Memory B cell (primary cell): ENCODE data around the gene PRR33.

Source experiments
- ATAC-seq: fragments of 150-1000 bp; cut with Tn5 transposase; 2 replicates; pipeline ENCODE4 v1.10.0; 2021; ENCODE audit warnings: low read depth, mild to moderate bottlenecking, moderate library complexity
- DNase-seq, 2 donors: peaks; one replicate each; pipeline ENCODE4 v3.0.0; 2022; ENCODE audit warnings: low spot score in 2 of 2
- H3K27ac Mint-ChIP-seq: one replicate; pipeline ENCODE4 v1.8.0; 2022; ENCODE audit warnings: mild to moderate bottlenecking, moderate library complexity, mixed read lengths
- H3K27me3 Mint-ChIP-seq: one replicate; pipeline ENCODE4 v1.8.0; 2022; ENCODE audit warnings: mixed read lengths
- H3K36me3 Mint-ChIP-seq: one replicate; pipeline ENCODE4 v1.8.0; 2022; ENCODE audit warnings: mild to moderate bottlenecking, mixed read lengths
- H3K4me1 Mint-ChIP-seq: one replicate; pipeline ENCODE4 v1.8.0; 2022; ENCODE audit warnings: mixed read lengths
- H3K4me3 Mint-ChIP-seq: one replicate; pipeline ENCODE4 v1.8.0; 2022; ENCODE audit warnings: mild to moderate bottlenecking, moderate library complexity, mixed read lengths
- H3K9me3 Mint-ChIP-seq: one replicate; pipeline ENCODE4 v1.8.0; 2022; ENCODE audit warnings: mixed read lengths

Gene PRR33

GRCh38 chr11:1913271-1914060 lies 21.8 kb upstream of the PRR33 start:
- ATAC-seq (no peak), DNase-seq (no peak)
- no peaks in the 10 kb centered on the region for H3K36me3 Mint-ChIP-seq
- peaks cover 18% of the 10 kb centered on the region for H3K27me3 Mint-ChIP-seq
- peaks cover 20% of the 10 kb centered on the region for H3K4me1 Mint-ChIP-seq
- no peak overlapping the region for H3K27ac Mint-ChIP-seq
- no peaks in the 10 kb centered on the region for H3K9me3 Mint-ChIP-seq
- no peak overlapping the region for H3K4me3 Mint-ChIP-seq

- H3K4me1 Mint-ChIP-seq, result peaks cover 20% of the 10 kb centered on the region
- peaks cover 21% of the 10 kb centered on the region for H3K27me3 Mint-ChIP-seq
- H3K27ac Mint-ChIP-seq, result no peak overlapping the region
- peak; percentile 42 for ATAC-seq
- no peaks in the 10 kb centered on the region for H3K36me3 Mint-ChIP-seq
- H3K9me3 Mint-ChIP-seq, result no peaks in the 10 kb centered on the region
- H3K4me3 Mint-ChIP-seq, result no peak overlapping the region
- DNase-seq, result no peak
Measured at GRCh38 chr11:1912289-1912878, 20.7 kb upstream of the PRR33 start.

GRCh38 chr11:1909524-1909923 lies 17.8 kb upstream of the PRR33 start:
- no peaks in the 10 kb centered on the region for H3K9me3 Mint-ChIP-seq
- no peak for ATAC-seq
- no peak for DNase-seq
- peaks cover 15% of the 10 kb centered on the region for H3K27me3 Mint-ChIP-seq
- H3K4me1 Mint-ChIP-seq, result peaks cover 5% of the 10 kb centered on the region
- H3K36me3 Mint-ChIP-seq, result no peaks in the 10 kb centered on the region
- no peak overlapping the region for H3K4me3 Mint-ChIP-seq
- H3K27ac Mint-ChIP-seq, result no peak overlapping the region

- Mint-ChIP-seq H3K4me3 (no peak overlapping the region), H3K36me3 (no peaks in the 10 kb centered on the region), H3K27ac (no peak overlapping the region), H3K4me1 (peaks cover 3% of the 10 kb centered on the region), H3K27me3 (peaks cover 9% of the 10 kb centered on the region), H3K9me3 (no peaks in the 10 kb centered on the region)
- no peak for ATAC-seq
- DNase-seq, result no peak
Measured at GRCh38 chr11:1908618-1909017, 16.9 kb upstream of the PRR33 start.

GRCh38 chr11:1906611-1907423 lies 15.1 kb upstream of the PRR33 start:
- no peaks in the 10 kb centered on the region for H3K36me3 Mint-ChIP-seq
- ATAC-seq (no peak), DNase-seq (no peak)
- no peaks in the 10 kb centered on the region for H3K4me1 Mint-ChIP-seq
- H3K27ac Mint-ChIP-seq, result no peak overlapping the region
- peaks cover 6% of the 10 kb centered on the region for H3K27me3 Mint-ChIP-seq
- H3K4me3 Mint-ChIP-seq, result no peak overlapping the region
- no peaks in the 10 kb centered on the region for H3K9me3 Mint-ChIP-seq

- no peak for DNase-seq
- H3K4me3 Mint-ChIP-seq, result no peak overlapping the region
- H3K27me3 Mint-ChIP-seq, result peaks cover 6% of the 10 kb centered on the region
- no peak overlapping the region for H3K27ac Mint-ChIP-seq
- no peak for ATAC-seq
- no peaks in the 10 kb centered on the region for H3K4me1 Mint-ChIP-seq
- H3K36me3 Mint-ChIP-seq, result no peaks in the 10 kb centered on the region
- no peaks in the 10 kb centered on the region for H3K9me3 Mint-ChIP-seq
Measured at GRCh38 chr11:1906181-1906580, 14.5 kb upstream of the PRR33 start.

GRCh38 chr11:1899686-1900085 lies 8.0 kb upstream of the PRR33 start:
- peaks cover 2% of the 10 kb centered on the region for H3K27me3 Mint-ChIP-seq
- H3K9me3 Mint-ChIP-seq, result no peaks in the 10 kb centered on the region
- H3K4me1 Mint-ChIP-seq, result peaks cover 8% of the 10 kb centered on the region
- no peak overlapping the region for H3K27ac Mint-ChIP-seq
- no peak for DNase-seq
- H3K4me3 Mint-ChIP-seq, result no peak overlapping the region
- H3K36me3 Mint-ChIP-seq, result no peaks in the 10 kb centered on the region
- ATAC-seq, result no peak

- ATAC-seq (no peak), DNase-seq (no peak)
- peaks cover 2% of the 10 kb centered on the region for H3K27me3 Mint-ChIP-seq
- H3K27ac Mint-ChIP-seq, result no peak overlapping the region
- no peaks in the 10 kb centered on the region for H3K9me3 Mint-ChIP-seq
- no peak overlapping the region for H3K4me3 Mint-ChIP-seq
- H3K36me3 Mint-ChIP-seq, result no peaks in the 10 kb centered on the region
- peaks cover 8% of the 10 kb centered on the region for H3K4me1 Mint-ChIP-seq
Measured at GRCh38 chr11:1899090-1899489, 7.4 kb upstream of the PRR33 start.

GRCh38 chr11:1896923-1897322 lies 5.2 kb upstream of the PRR33 start:
- Mint-ChIP-seq H3K9me3 (peaks cover 7% of the 10 kb centered on the region), H3K4me1 (peaks cover 23% of the 10 kb centered on the region), H3K27me3 (peaks cover 2% of the 10 kb centered on the region), H3K36me3 (peaks cover 3% of the 10 kb centered on the region), H3K27ac (no peak overlapping the region), H3K4me3 (peak overlapping the region; percentile 86)
- DNase-seq (no peak), ATAC-seq (peak; percentile 83)

- Mint-ChIP-seq H3K9me3 (peaks cover 7% of the 10 kb centered on the region), H3K4me3 (peak overlapping the region; percentile 86), H3K4me1 (peaks cover 23% of the 10 kb centered on the region), H3K27me3 (peaks cover 2% of the 10 kb centered on the region), H3K36me3 (peaks cover 3% of the 10 kb centered on the region), H3K27ac (no peak overlapping the region)
- DNase-seq, result no peak
- no peak for ATAC-seq
Measured at GRCh38 chr11:1896468-1896867, 4.8 kb upstream of the PRR33 start.

- ATAC-seq (no peak), DNase-seq (no peak)
- H3K4me1 Mint-ChIP-seq, result peaks cover 23% of the 10 kb centered on the region
- peaks cover 3% of the 10 kb centered on the region for H3K36me3 Mint-ChIP-seq
- peaks cover 7% of the 10 kb centered on the region for H3K9me3 Mint-ChIP-seq
- no peak overlapping the region for H3K27ac Mint-ChIP-seq
- H3K27me3 Mint-ChIP-seq, result peaks cover 2% of the 10 kb centered on the region
- no peak overlapping the region for H3K4me3 Mint-ChIP-seq
Measured at GRCh38 chr11:1894759-1895158, 3.1 kb upstream of the PRR33 start.

GRCh38 chr11:1893581-1894359 lies 2.1 kb upstream of the PRR33 start:
- H3K9me3 Mint-ChIP-seq, result peaks cover 7% of the 10 kb centered on the region
- peak overlapping the region; percentile 9 for H3K27ac Mint-ChIP-seq
- H3K27me3 Mint-ChIP-seq, result peaks cover 2% of the 10 kb centered on the region
- DNase-seq, result no peak
- H3K36me3 Mint-ChIP-seq, result peaks cover 4% of the 10 kb centered on the region
- no peak for ATAC-seq
- peaks cover 25% of the 10 kb centered on the region for H3K4me1 Mint-ChIP-seq
- peak overlapping the region; percentile 21 for H3K4me3 Mint-ChIP-seq

- Mint-ChIP-seq H3K27me3 (no peaks in the 10 kb centered on the region), H3K36me3 (peaks cover 7% of the 10 kb centered on the region), H3K4me1 (peaks cover 22% of the 10 kb centered on the region), H3K27ac (peak overlapping the region; percentile 66), H3K4me3 (no peak overlapping the region), H3K9me3 (peaks cover 7% of the 10 kb centered on the region)
- ATAC-seq, result no peak
- no peak for DNase-seq
Measured at GRCh38 chr11:1892558-1892957, 863 bp upstream of the PRR33 start.

- no peaks in the 10 kb centered on the region for H3K27me3 Mint-ChIP-seq
Measured at GRCh38 chr11:1892116-1892515, 421 bp upstream of the PRR33 start.

More at GRCh38 chr11:1892116-1892515, 421 bp upstream of the PRR33 start:
- H3K4me1 Mint-ChIP-seq, result peaks cover 21% of the 10 kb centered on the region
- H3K36me3 Mint-ChIP-seq, result peaks cover 7% of the 10 kb centered on the region
- ATAC-seq (no peak), DNase-seq (no peak)
- no peak overlapping the region for H3K27ac Mint-ChIP-seq
- peaks cover 7% of the 10 kb centered on the region for H3K9me3 Mint-ChIP-seq
- no peak overlapping the region for H3K4me3 Mint-ChIP-seq
